HepG2 (cell line): ENCODE data around the gene PRICKLE2. TPM values are rescaled to one million over a fixed set of nuclear protein-coding genes. Genes with fewer than 3 reads are reported as not detected.

Experiments
- ATAC-seq: fragments of 200-7000 bp; cut with Tn5 transposase; 3 replicates; pipeline ENCODE4 v1.9.1; 2020; ENCODE audit warnings: mild to moderate bottlenecking, moderate library complexity
- BruUV-seq: library from RNA; stranded (reverse); fragments of 400-500 nt; replicated peaks from 2 replicates; lab custom pipeline; 2021; lab: Mats Ljungman, UMichigan
- CTCF ChIA-PET: fragments of 300-600 bp; formaldehyde crosslinking; extraction: SDS; loops from one replicate; lab custom pipeline; 2021; ENCODE audit warnings: low total read pairs, inconsistent platforms, low intra/inter-chr PET ratio; lab: Yijun Ruan, JAX
- POLR2A ChIA-PET: fragments of 350-600 bp; sonication (Branson Sonifier 250); formaldehyde crosslinking; loops from one replicate; lab custom pipeline; 2020; ENCODE audit warnings: antibody characterized with exemption, inconsistent platforms; lab: Yijun Ruan, JAX
- DNase-seq: peaks from one replicate; pipeline ENCODE4 v3.0.0-alpha.2; 2015; ENCODE audit warnings: low spot score
- FAIRE-seq: peaks from 3 replicates; lab custom pipeline; 2011; peaks lifted over from hg19 to GRCh38; lab: Jason Lieb, UNC
- H2AFZ ChIP-seq: one replicate; pipeline ENCODE4 v1.6.1; 2011; ENCODE audit warnings: low read length, inconsistent platforms
- H3K27ac ChIP-seq: fragments of 300-600 bp; 3 replicates; pipeline ENCODE4 v1.8.0; 2011; ENCODE audit warnings: mixed run types, mild to moderate bottlenecking, mixed read lengths, low read length, inconsistent platforms; ENCODE audit not compliant: insufficient read depth; ENCODE audit errors: extremely low read length
- H3K27me3 ChIP-seq, 2 experiments: fragments of 200-600 bp in 1 of 2; 2 replicates in 1 of 2; 3 replicates in 1 of 2; pipeline versions ENCODE4 v1.6.0 to v1.8.0; 2011; ENCODE audit warnings: low read length in 2 of 2, mild to moderate bottlenecking in 2 of 2, moderate library complexity in 2 of 2, inconsistent platforms in 1 of 2; ENCODE audit not compliant: insufficient read depth in 2 of 2, control insufficient read depth in 1 of 2
- H3K36me3 ChIP-seq, 2 experiments: fragments of 200-600 bp in 1 of 2; replicated peaks in 1 of 2; 2 replicates in 1 of 2; 3 replicates in 1 of 2; pipeline versions ENCODE4 v1.5.1 to v1.8.0; 2011; ENCODE audit warnings: low read length in 2 of 2, inconsistent platforms in 1 of 2; ENCODE audit not compliant: insufficient read depth in 2 of 2, control insufficient read depth in 1 of 2
- H3K4me1 ChIP-seq: 2 replicates; pipeline ENCODE4 v1.5.1; 2012; ENCODE audit warnings: low read length, inconsistent platforms; ENCODE audit not compliant: insufficient read depth
- H3K4me2 ChIP-seq: 2 replicates; pipeline ENCODE4 v1.6.0; 2011; ENCODE audit warnings: low read depth, low read length, inconsistent platforms
- H3K4me3 ChIP-seq, 3 experiments: fragments of 200-600 bp in 1 of 3; sonication (generic), shearing (Covaris generic) in 1 of 3; replicated peaks in 1 of 3; 2 replicates each; pipeline ENCODE4 v1.5.1; 2011 to 2016; ENCODE audit warnings: low read length in 3 of 3, inconsistent platforms in 2 of 3, low read depth in 2 of 3, mild to moderate bottlenecking in 2 of 3, control low read depth in 1 of 3, mixed read lengths in 1 of 3; ENCODE audit not compliant: insufficient read depth in 1 of 3
- H3K79me2 ChIP-seq: one replicate; pipeline ENCODE4 v1.6.1; 2011; ENCODE audit warnings: low read length, inconsistent platforms; ENCODE audit not compliant: insufficient read depth
- H3K9ac ChIP-seq: 2 replicates; pipeline ENCODE4 v1.6.0; 2011; ENCODE audit warnings: mild to moderate bottlenecking, low read depth, low read length, inconsistent platforms; ENCODE audit not compliant: insufficient read depth
- H3K9me3 ChIP-seq: 2 replicates; pipeline ENCODE4 v1.5.1; 2012; ENCODE audit warnings: mild to moderate bottlenecking, low read length
- H4K20me1 ChIP-seq: 2 replicates; pipeline ENCODE4 v1.6.0; 2011; ENCODE audit warnings: inconsistent platforms, mild to moderate bottlenecking, low read length, moderate library complexity; ENCODE audit not compliant: insufficient read depth
- HDAC2 ChIP-seq: sonication (generic); formaldehyde crosslinking; IDR thresholded peaks from 2 replicates; pipeline ENCODE4 v1.4.0; 2020; ENCODE audit warnings: missing genetic modification reagents
- MIER2 ChIP-seq: IDR thresholded peaks from 2 replicates; pipeline ENCODE4 v1.6.1; 2016; ENCODE audit warnings: missing biosample characterization, missing genetic modification reagents
- NCOA1 ChIP-seq: sonication (generic); formaldehyde crosslinking; IDR thresholded peaks from 2 replicates; pipeline ENCODE4 v1.9.0; 2021; ENCODE audit warnings: missing genetic modification reagents
- SMAD9 ChIP-seq: sonication (generic); formaldehyde crosslinking; IDR thresholded peaks from 2 replicates; pipeline ENCODE4 v1.5.1; 2020; ENCODE audit warnings: mild to moderate bottlenecking, missing genetic modification reagents
- ZNF34 ChIP-seq: sonication (generic); formaldehyde crosslinking; IDR thresholded peaks from 2 replicates; pipeline ENCODE4 v1.4.0; 2020; ENCODE audit warnings: mild to moderate bottlenecking, missing genetic modification reagents, borderline replicate concordance
- ZNF598 ChIP-seq: sonication (generic); formaldehyde crosslinking; IDR thresholded peaks from 2 replicates; pipeline ENCODE4 v1.5.1; 2020; ENCODE audit warnings: mild to moderate bottlenecking, missing genetic modification reagents, borderline replicate concordance
- ZNF737 ChIP-seq: sonication (generic); formaldehyde crosslinking; IDR thresholded peaks from 2 replicates; pipeline ENCODE4 v1.5.0; 2020; ENCODE audit warnings: missing genetic modification reagents, mild to moderate bottlenecking, borderline replicate concordance
- ZNF746 ChIP-seq: sonication (generic); formaldehyde crosslinking; IDR thresholded peaks from 2 replicates; pipeline ENCODE4 v1.8.0; 2022; ENCODE audit warnings: mild to moderate bottlenecking, missing genetic modification reagents
- ZNF747 ChIP-seq: sonication (generic); formaldehyde crosslinking; IDR thresholded peaks from 2 replicates; pipeline ENCODE4 v1.8.1; 2023; ENCODE audit warnings: missing genetic modification reagents, mild to moderate bottlenecking, borderline replicate concordance
- ZNF850 ChIP-seq: sonication (generic); formaldehyde crosslinking; conservative IDR thresholded peaks from 2 replicates; pipeline ENCODE4 v1.9.0; 2021; ENCODE audit warnings: mild to moderate bottlenecking, missing genetic modification reagents
- WGBS: methylation state at CpG from one replicate; pipeline ENCODE4 v1.1.6; 2017; ENCODE audit warnings: low lambda C conversion rate; 5-methylcytosine and 5-hydroxymethylcytosine counted together
- in situ Hi-C: cut with HindIII; loops from 2 replicates; pipeline ENCODE4 v1.10.0; 2017; ENCODE audit warnings: low pct_unique_long_range_greater_than_20kb; ENCODE audit not compliant: extremely low pct_ligation_motif_present
- intact Hi-C: fragments of 100-400 bp; cut with micrococcal nuclease; formaldehyde crosslinking; loops from one replicate; pipeline ENCODE4 v1.10.0; 2022; ENCODE audit not compliant: unreplicated experiment
- polyA plus RNA-seq, 8 experiments: library from polyadenylated mRNA; depleted of rRNA in 3 of 8; stranded (reverse) in 7 of 8; unstranded in 1 of 8; fragments of >200 nt; fragmentation: Illumina TruSeq in 4 of 8; extraction: Trizol in 4 of 8; gene quantifications; 2 replicates each; pipeline versions ENCODE4 v1.2.1 to v1.2.3, GENCODE V29; 2011 to 2016; ENCODE audit warnings: low read depth in 4 of 8, missing spikeins in 1 of 8, mixed read lengths in 1 of 8; ENCODE audit not compliant: insufficient read depth in 1 of 8
- total RNA-seq, 5 experiments: library from RNA; depleted of rRNA; stranded (reverse); fragments of >200 nt; fragmentation: Illumina TruSeq; extraction: Trizol; gene quantifications; 2 replicates each; pipeline ENCODE4 v1.2.3, GENCODE V29; 2016; ENCODE audit warnings: low read depth in 1 of 5
- TF ChIP-seq, protein P1 (sequence below): sonication (generic); formaldehyde crosslinking; IDR thresholded peaks from 2 replicates; pipeline ENCODE4; 2020; ENCODE audit warnings: missing genetic modification reagents, mild to moderate bottlenecking, borderline replicate concordance
- TF ChIP-seq, protein P2 (sequence below): sonication (generic); formaldehyde crosslinking; IDR thresholded peaks from 2 replicates; pipeline ENCODE4 v1.4.0; 2020; ENCODE audit warnings: mild to moderate bottlenecking, missing genetic modification reagents
- TF ChIP-seq, protein P3 (sequence below): sonication (generic); formaldehyde crosslinking; IDR thresholded peaks from 2 replicates; pipeline ENCODE4 v1.4.0; 2020; ENCODE audit warnings: mild to moderate bottlenecking, missing genetic modification reagents

Gene PRICKLE2
- total and polyA plus RNA-seq, 2 of the 13 experiments (the other 11 are each of a cell fraction or from before 2014, with no cell fraction given), result 0.01 to 0.07 TPM

DNA sequence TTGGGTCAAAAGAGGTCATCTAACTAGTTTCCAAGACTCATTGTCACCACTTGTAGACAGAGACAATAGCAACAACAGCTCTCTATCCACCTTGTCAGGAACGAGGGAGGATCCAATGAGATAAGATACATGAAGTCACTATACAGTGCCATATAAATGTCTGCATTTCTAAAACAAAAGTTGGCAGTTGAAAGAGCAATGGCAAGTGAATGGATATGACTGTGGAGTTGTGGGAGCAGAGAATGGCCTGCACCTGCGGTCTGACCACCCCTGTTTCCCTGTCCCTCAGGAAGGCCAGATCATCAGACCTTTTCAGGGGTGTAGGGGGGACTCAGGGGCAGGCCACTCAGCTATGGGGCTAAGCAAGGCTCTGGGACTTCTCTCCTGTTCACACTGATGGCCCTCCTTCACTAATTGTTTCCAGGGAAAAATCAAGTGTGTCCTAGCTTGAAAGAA is 161.3 kb downstream of the PRICKLE2 start:
- ChIA-PET CTCF (no interaction called here), POLR2A (no interaction called here)
- Histone ChIP-seq H3K9me3 (no peaks in the 10 kb centered on the region), H2AFZ (no peak overlapping the region), H3K4me1 (no peaks in the 10 kb centered on the region), H3K27me3 (no peaks in the 10 kb centered on the region; a peak in 1 of 5 replicates), H3K79me2 (no peaks in the 10 kb centered on the region), H3K4me3 (no peak overlapping the region), H3K9ac (no peak overlapping the region), H3K36me3 (no peaks in the 10 kb centered on the region), H4K20me1 (no peaks in the 10 kb centered on the region), H3K4me2 (no peak overlapping the region), H3K27ac (no peak overlapping the region)
- FAIRE-seq (no peak), ATAC-seq (no peak), DNase-seq (no peak)
- in situ Hi-C loops (no loop called here), intact Hi-C loops (no loop called here)
- TF ChIP-seq ZNF747 (CRISPR knock-in tag), result no peak
- TF ChIP-seq ZNF850 (CRISPR knock-in tag), result no peak
- TF ChIP-seq, protein P1, sequence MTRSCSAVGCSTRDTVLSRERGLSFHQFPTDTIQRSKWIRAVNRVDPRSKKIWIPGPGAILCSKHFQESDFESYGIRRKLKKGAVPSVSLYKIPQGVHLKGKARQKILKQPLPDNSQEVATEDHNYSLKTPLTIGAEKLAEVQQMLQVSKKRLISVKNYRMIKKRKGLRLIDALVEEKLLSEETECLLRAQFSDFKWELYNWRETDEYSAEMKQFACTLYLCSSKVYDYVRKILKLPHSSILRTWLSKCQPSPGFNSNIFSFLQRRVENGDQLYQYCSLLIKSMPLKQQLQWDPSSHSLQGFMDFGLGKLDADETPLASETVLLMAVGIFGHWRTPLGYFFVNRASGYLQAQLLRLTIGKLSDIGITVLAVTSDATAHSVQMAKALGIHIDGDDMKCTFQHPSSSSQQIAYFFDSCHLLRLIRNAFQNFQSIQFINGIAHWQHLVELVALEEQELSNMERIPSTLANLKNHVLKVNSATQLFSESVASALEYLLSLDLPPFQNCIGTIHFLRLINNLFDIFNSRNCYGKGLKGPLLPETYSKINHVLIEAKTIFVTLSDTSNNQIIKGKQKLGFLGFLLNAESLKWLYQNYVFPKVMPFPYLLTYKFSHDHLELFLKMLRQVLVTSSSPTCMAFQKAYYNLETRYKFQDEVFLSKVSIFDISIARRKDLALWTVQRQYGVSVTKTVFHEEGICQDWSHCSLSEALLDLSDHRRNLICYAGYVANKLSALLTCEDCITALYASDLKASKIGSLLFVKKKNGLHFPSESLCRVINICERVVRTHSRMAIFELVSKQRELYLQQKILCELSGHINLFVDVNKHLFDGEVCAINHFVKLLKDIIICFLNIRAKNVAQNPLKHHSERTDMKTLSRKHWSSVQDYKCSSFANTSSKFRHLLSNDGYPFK, result no peak
- TF ChIP-seq, protein P2, sequence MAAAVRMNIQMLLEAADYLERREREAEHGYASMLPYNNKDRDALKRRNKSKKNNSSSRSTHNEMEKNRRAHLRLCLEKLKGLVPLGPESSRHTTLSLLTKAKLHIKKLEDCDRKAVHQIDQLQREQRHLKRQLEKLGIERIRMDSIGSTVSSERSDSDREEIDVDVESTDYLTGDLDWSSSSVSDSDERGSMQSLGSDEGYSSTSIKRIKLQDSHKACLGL, result no peak
- no peak for TF ChIP-seq NCOA1 (CRISPR knock-in tag)
- TF ChIP-seq, protein P3, sequence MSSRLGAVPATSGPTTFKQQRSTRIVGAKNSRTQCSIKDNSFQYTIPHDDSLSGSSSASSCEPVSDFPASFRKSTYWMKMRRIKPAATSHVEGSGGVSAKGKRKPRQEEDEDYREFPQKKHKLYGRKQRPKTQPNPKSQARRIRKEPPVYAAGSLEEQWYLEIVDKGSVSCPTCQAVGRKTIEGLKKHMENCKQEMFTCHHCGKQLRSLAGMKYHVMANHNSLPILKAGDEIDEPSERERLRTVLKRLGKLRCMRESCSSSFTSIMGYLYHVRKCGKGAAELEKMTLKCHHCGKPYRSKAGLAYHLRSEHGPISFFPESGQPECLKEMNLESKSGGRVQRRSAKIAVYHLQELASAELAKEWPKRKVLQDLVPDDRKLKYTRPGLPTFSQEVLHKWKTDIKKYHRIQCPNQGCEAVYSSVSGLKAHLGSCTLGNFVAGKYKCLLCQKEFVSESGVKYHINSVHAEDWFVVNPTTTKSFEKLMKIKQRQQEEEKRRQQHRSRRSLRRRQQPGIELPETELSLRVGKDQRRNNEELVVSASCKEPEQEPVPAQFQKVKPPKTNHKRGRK, result no peak
- no peak for TF ChIP-seq SMAD9 (CRISPR knock-in tag)
- TF ChIP-seq ZNF598 (CRISPR knock-in tag), result no peak
- no peak for TF ChIP-seq ZNF34 (CRISPR knock-in tag)
- TF ChIP-seq MIER2 (CRISPR knock-in tag), result no peak
- no peak for TF ChIP-seq ZNF737 (CRISPR knock-in tag)
- TF ChIP-seq HDAC2 (CRISPR knock-in tag), result no peak
- TF ChIP-seq ZNF746 (CRISPR knock-in tag), result no peak
- WGBS, result 6% methylated on average over 2 of the region's 2 CpGs
- no TSS peak for BruUV-seq
